ENCODE data around the gene ANAPC4.

GRCh38 chr4:25420931-25421330 lies 43.9 kb downstream of the ANAPC4 start:
- no peak for TF ChIP-seq HDGF (IDR thresholded peaks at IDR 0.05; ENCODE audit: borderline replicate concordance)
- TF ChIP-seq FOXM1 (IDR thresholded peaks at IDR 0.05; ENCODE audit: borderline replicate concordance), result no peak
- TF ChIP-seq ARNT (IDR thresholded peaks at IDR 0.05), result no peak
- TF ChIP-seq SP1 (IDR thresholded peaks at IDR 0.05), result no peak
- no peak for TF ChIP-seq FOXK2 (IDR thresholded peaks at IDR 0.05)
- no peak for TF ChIP-seq SUZ12 (IDR thresholded peaks at IDR 0.05)
- no peak for TF ChIP-seq ZNF384 (IDR thresholded peaks at IDR 0.05)
- no peak for TF ChIP-seq BHLHE40 (IDR thresholded peaks at IDR 0.05; ENCODE audit: borderline replicate concordance)
- no peak for TF ChIP-seq L3MBTL2 (conservative IDR thresholded peaks at IDR 0.05)
- no peak for TF ChIP-seq CTBP1 (IDR thresholded peaks at IDR 0.05; ENCODE audit: borderline replicate concordance)
- TF ChIP-seq NFRKB (IDR thresholded peaks at IDR 0.05), result no peak
- TF ChIP-seq TARDBP (IDR thresholded peaks at IDR 0.05), result no peak
- no peak for TF ChIP-seq ELF4 (IDR thresholded peaks at IDR 0.05)

All from HEK293T (cell line).